GM18505 (cell line): ENCODE results near the gene STK17A.
"Not testable (repeated sequence)": the region's sequence is repeated elsewhere in the genome, so short reads cannot be mapped to it uniquely, and the experiment has no call there.

Experiments used
- ATAC-seq: cut with Tn5 transposase; IDR thresholded peaks from one replicate; pipeline ENCODE4 v1.9.1; 2021; ENCODE audit not compliant: unreplicated experiment
- POLR2A ChIP-seq: IDR thresholded peaks from 4 replicates; pipeline ENCODE4 v1.6.1; 2011; ENCODE audit warnings: borderline replicate concordance; ENCODE audit not compliant: insufficient read depth, insufficient read length; ENCODE audit errors: extremely low read depth

STK17A gene

DNA sequence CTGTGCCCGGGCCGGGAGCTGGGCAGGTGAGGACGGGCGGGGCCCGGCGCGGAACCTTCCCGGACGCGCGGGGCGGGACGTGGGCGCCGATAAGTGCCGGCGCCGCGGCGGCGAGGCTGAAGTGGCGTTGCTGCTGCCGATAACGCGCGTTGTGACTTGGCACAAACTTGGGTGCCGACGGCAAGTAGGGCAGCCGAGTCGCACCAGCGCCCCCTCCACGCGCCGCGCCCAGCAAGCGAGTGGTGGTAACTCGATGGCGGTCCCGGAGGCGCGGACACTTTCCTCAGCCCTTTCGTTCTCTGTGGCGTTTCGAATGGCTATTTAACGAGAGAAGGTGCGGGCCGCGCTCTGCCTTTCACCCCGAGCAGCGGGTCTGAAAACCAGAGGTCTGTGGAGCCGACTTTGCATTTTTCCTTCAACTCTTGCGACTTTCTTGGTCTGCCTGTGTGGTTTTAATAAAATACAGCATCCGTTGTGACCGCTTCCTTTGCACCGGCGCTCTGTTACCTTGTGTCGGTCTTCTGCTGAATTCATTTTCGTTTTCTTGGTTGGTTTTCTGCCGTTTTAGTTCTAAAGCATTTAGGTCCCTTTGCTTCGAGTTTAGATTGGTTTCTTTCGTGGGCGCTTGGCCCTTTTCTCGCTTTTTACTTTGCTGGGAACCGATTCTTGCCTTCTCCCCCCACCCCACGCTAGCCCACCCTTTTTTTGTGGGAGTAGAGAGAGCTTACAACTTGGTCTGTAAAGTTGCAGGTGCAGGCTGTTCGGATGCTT lies 701 bp downstream of the STK17A start:
- peak; percentile 19 for ATAC-seq
- no peak for TF ChIP-seq POLR2A

DNA sequence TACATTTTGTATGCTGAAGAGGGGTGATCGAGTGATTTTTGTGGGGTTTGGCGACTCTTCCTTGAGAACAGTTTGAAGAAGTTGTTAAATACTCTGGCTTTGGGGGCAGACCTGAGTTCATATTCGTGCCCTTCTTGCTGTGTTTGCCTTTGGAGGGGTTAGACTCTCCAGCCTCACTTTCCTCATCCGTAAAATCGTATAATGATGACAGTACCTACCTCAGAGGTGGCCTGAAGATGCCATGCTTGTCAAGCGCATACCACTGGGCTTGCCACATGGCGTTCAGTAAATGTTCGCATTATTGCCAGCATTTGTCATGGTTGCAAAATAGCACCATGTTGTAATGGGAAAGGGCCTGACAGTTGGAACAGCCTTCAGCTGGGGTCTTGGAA lies 1.3 kb downstream of the STK17A start:
- ATAC-seq = no peak
- TF ChIP-seq POLR2A = no peak

DNA sequence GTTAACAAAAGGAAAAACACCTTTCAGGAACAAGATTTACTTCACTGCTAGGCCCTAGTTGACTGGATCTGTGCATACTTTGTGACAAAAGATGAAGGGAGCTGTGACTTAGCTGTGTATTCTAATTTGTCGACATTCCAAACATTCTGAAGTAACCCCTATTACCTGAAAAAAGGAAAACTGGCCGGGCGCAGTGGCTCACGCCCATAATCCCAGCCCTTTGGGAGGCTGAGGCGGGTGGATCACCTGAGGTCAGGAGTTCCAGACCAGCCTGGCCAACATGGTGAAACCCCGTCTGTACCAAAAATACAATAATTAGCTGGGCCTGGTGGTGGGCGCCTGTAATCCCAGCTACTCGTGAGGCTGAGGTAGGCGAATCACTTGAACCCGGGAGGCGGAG lies 1.8 kb downstream of the STK17A start:
- TF ChIP-seq POLR2A = peak; percentile 17
- not testable (repeated sequence) for ATAC-seq

DNA sequence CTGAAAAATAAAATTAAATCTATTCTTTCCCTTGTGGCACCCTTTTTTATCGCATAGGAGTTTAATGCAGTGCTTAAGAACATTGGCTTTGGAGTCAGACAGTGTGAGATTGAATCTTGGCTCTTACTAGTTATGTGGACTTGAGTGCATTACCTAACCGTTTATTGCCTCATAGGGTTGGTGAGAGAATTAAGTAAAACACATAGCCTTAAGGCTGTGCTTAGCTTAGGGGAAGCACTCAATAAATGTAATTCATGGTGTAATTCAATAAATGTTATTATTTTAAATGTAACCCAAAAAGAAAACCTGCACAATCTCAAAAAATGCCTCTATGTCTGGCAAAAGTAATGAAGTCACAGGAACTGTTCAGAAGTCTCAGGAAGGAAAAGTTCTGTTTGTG lies 2.7 kb downstream of the STK17A start:
- TF ChIP-seq POLR2A = no peak
- no peak for ATAC-seq

DNA sequence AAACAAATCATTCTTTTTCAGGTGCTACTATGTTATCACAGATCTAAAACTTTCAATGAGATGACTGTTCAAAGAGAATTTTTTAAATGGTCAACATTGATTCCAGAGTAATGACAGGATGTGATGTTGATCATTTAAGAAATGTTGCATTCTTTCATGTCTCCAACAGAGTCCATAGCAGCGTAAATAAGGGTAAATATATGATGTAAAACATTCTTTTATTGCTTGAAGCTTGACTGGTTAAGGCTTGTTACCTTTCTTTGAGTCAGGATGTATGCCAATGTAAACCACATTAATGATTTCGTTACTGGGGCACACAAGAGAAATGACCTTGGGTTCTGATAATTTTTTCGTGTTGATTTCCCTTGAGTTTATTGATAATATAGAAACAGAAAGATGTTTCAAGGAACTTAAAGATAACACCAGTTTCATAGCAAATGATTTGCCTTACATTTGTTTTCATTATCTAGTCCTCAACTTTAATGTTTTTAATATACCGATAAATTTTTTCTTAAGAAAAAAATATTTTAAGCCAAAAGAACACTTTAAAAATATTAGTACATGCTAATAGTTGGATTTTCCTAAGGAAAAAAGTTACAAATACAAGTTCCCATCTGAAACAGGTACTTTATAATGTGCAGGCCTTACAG lies 3.5 kb downstream of the STK17A start:
- ATAC-seq = no peak
- TF ChIP-seq POLR2A = no peak

DNA sequence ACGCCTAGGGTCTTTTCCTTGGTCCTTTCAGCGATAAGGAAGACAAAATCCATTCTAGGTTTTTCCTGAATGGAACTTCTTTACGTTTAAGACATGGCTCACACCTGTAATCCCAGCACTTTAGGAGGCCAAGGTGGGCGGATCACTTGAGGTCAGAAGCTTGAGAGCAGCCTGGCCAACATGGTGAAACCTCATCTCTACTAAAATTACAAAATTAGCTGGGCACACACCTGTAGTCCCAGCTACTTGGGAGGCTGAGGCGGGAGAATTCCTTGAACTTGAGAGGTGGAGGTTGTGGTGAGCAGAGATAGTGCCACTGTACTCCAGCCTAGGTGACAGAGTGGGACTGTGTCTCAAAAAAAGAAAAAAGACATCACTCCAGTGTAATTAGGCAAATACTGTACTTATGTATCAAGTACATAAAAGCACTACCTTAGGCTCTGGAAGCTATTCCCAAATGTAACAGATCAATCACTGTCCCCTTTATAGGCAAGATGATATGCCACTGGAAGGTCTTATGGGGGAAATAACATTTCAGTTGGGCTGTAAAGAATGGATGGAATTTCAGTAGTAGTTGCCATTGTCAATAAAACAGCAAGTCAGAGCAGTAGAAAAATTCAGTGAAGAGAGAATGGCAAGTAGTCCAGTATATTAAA lies 5.7 kb downstream of the STK17A start:
- no peak for TF ChIP-seq POLR2A
- ATAC-seq = no peak

DNA sequence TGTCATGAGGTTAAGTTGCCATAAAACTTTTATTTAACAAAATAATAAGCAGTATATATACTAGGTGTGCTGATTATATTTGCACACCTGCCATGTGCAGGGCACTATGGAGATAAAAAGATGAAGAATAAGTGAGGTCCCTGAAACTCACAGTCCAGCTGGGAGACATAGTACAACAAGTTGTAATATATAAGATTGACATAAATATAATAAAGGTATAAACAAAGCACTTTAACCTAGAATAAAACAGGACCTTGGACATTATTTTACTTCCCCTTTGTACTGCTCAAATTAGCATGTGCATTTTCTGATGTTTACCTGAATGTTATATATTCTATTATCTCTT lies 6.2 kb downstream of the STK17A start:
- ATAC-seq = no peak
- TF ChIP-seq POLR2A = no peak

DNA sequence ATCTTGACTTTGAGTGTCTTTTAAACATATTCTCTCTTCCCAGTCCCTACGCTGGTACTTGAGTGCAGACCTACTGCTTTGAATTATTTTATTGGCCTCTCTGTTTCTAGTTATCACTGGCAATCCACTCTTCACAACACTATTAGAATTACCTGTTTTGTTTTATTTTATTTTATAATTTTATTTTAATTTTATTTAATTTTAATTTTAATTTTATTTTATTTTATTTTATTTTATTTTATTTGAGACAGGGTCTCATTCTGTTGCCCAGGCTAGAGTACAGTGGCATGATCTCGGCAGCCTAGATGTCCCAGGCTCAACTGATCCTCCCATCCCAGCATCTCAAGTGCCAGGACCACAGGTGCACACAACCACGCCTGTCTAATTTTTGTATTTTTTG lies 6.8 kb downstream of the STK17A start:
- ATAC-seq = no peak
- no peak for TF ChIP-seq POLR2A

DNA sequence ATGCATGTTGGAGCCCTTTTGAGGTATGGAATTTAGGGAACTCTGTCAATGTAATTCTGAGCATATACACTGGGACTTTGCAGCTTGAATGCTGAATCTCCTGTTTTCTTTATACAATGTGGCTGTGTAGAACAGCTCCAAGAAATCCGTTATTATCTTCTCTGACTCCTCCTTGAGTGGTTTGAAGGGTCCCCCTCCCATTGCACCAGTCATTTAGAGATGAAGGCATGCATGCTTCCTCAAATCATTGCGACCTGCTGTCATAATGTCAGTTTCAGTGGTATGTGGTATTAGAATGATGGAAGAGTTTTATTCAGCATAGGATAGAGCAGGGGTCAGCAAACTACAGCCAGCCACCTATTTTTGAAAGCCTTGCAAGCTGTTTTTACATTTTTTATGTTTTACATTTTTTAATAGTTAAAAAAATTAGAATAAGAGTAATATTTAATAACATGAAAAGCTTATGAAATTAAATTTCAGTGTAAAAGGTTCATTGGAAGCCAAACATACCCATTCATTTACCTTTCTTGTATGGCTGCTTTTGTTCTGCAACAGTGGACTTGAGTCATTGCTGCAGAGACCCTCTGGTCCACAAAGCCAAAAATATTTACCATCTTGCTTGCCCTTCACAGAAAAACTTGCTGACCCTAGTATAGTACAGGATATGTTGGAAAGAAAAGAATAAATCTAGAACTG lies 8.1 kb downstream of the STK17A start:
- no peak for TF ChIP-seq POLR2A
- peak; percentile 63 for ATAC-seq

DNA sequence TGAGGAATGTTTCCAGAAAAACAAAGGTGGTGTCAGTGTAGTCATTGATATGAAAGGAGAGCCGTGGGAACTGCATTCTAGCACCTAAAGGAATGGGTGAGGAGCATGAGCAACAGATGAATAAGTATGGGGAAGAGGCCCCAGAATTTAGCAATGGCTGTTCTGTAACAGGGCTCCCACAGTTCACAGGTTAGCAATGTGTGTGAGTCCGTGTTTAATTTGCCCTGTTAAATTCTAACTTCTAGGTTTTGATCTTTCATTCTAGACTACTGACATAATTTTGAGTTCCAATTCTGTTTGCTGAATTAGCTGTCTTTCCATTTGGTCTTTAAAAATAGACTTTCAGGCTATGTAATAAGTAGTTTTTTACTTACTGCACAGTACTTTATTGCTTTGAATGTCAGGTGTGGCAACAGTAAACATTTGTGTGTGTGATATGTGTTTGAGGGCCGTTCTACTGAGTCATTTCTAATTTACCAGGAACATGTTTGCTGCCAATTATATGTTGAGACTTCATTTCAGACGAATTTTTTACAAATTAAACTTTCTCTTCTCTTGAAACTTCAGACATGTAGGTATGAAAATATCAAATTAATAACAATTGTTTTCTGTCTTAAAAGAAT lies 8.8 kb downstream of the STK17A start:
- TF ChIP-seq POLR2A = no peak
- ATAC-seq = peak; percentile 22

DNA sequence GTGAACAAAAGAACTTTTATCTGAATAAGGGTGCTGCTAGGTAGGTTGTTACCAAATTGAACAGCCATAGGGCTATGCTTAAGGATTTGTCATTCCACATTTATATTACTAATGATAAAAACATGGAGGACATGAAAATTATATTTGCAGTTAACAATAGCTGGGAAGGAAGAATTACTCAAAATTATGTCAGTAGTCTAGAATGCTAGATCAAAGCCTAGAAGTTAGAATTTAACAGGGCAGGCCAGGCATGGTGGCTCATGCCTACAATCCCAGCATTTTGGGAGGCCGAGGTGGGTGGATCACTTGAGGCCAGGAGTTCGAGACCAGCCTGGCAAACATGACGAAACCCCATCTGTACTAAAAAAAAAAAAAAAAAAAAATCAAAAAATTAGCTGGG lies 9.4 kb downstream of the STK17A start:
- no peak for ATAC-seq
- no peak for TF ChIP-seq POLR2A

DNA sequence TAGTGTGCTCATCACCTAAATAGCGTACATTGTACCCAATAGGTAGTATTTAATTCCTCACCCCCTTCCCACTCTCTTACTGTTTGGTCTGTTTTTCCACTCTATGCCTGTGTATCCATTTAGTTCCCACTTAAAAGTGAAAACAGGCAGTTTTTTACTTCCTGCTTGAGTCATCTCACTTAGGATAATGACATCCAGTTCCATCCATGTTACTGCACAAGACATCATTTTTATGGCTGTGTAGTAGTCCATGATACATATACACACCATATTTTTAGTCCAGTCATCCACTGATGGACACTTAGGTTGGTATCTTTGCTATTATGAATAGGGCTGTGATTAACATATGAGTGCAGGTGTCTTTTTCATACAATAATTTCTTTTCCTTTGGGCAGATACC lies 10.1 kb downstream of the STK17A start:
- no peak for ATAC-seq
- TF ChIP-seq POLR2A = no peak

DNA sequence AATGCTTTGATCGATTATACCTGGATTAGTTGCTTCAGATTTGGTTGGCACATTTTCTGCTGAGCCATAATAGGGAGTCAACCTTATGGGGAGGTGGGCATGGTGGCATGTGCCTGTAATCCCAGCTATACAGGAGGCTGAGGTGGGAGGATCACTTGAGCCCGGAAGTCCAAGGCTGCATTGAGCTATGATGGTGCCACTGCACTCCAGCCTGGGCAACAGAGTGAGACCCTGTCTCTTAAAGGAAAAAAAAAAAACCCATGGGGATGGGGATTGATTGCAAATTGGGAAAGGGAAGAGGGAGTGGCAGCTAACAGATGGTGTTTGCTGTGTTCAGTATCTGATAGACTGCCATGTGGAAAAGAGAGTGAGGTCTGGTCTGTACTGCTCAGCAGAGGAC lies 11.1 kb downstream of the STK17A start:
- no peak for ATAC-seq
- no peak for TF ChIP-seq POLR2A

DNA sequence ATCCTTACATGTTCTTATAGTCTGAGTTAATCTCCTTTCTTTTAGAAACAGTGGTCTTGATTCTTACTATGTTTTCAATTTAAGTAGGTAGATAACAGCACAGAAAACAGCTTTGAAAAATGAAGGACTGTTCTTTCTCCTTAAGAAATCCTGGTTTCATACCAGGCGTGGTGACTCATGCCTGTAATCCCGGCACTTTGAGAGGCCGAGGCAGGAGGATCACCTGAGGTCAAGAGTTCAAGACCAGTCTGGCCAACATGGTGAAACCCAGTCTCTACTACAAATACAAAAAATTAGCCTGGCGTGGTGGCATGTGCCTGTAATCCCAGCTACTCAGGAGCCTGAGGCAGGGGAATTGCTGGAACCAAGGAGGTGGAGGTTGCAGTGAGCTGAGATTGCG lies 13.5 kb downstream of the STK17A start:
- ATAC-seq = not testable (repeated sequence)

DNA sequence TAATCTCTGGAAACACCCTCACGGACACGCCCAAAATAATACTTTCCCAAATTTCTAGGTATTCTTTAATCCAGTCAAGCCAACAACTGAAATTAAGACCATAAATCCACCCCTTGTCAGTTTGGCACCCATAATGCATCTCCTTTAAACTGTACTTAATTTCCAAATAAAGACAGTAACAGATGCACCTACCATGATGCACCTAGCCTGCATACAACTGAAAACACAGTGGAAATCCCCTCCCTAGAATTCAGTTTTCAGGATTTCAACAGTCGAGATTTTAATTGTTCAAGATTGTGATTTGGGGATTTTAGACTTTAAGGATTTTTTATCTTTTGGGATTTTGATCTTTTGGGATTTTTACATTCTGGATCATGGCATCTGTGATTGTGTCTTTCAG lies 17.1 kb downstream of the STK17A start:
- no peak for ATAC-seq
- no peak for TF ChIP-seq POLR2A
